ENCODE results near the gene TMED10. TPM values are rescaled to one million over a fixed set of nuclear protein-coding genes. Genes with fewer than 3 reads are reported as not detected.
A peak's percentile ranks its signal among the peaks of the same experiment; 100 is the strongest.

Gene TMED10
- polyA plus RNA-seq, 1 of the 3 experiments (the other 2 are of a cell fraction): 168 TPM

- H3K4me1 ChIP-seq (ENCODE audit: control insufficient read depth in 1 of 2, insufficient read depth in 2 of 2, low read depth in 1 of 2, low read length in 1 of 2): peaks cover 2 to 8% of the 10 kb centered on the region in 2 experiments; a peak in 1 of 4 replicates
- no peak overlapping the region for H3K4me3 ChIP-seq (ENCODE audit: low read depth in 2 of 2, low read length in 1 of 2)
- H2AFZ ChIP-seq (ENCODE audit: low read depth): peak overlapping the region; percentile 68
- ChIA-PET POLR2A (no interaction called here), CTCF (interaction anchor here (0.9 kb wide), 1 partner anchor 18 kb away, joined by 3 read pairs; no protein-coding TSS in a partner anchor)
- no peaks in the 10 kb centered on the region for H3K27me3 ChIP-seq (ENCODE audit: insufficient read depth)
- no peak overlapping the region for H3K4me2 ChIP-seq
- peak overlapping the region in 1 of 2 experiments; percentile 48; a peak in 2 of 4 replicates for H3K27ac ChIP-seq (ENCODE audit: low read depth in 2 of 2, low read length in 1 of 2)
- H3K9me3 ChIP-seq: no peaks in the 10 kb centered on the region
- no peaks in the 10 kb centered on the region for H3K79me2 ChIP-seq (ENCODE audit: insufficient read depth)
- H3K9ac ChIP-seq: no peak overlapping the region
- WGBS (ENCODE audit: low lambda C conversion rate): 83% methylated on average over 3 of the region's 3 CpGs
- no peak for TF ChIP-seq NFIC (IDR thresholded peaks at IDR 0.05; ENCODE audit: borderline replicate concordance)
- no peak for TF ChIP-seq MXI1 (IDR thresholded peaks at IDR 0.05; ENCODE audit: low read depth, low read length)
- TF ChIP-seq RCOR1 (IDR thresholded peaks at IDR 0.05; ENCODE audit: low read length): no peak
- TF ChIP-seq RFX5 (IDR thresholded peaks at IDR 0.05; ENCODE audit: low read length): no peak
- no peak for TF ChIP-seq USF2 (IDR thresholded peaks at IDR 0.05; ENCODE audit: borderline replicate concordance, low read depth, low read length)
- TF ChIP-seq RXRA (IDR thresholded peaks at IDR 0.05; ENCODE audit: borderline replicate concordance, low read depth): no peak
- TF ChIP-seq, protein P1, sequence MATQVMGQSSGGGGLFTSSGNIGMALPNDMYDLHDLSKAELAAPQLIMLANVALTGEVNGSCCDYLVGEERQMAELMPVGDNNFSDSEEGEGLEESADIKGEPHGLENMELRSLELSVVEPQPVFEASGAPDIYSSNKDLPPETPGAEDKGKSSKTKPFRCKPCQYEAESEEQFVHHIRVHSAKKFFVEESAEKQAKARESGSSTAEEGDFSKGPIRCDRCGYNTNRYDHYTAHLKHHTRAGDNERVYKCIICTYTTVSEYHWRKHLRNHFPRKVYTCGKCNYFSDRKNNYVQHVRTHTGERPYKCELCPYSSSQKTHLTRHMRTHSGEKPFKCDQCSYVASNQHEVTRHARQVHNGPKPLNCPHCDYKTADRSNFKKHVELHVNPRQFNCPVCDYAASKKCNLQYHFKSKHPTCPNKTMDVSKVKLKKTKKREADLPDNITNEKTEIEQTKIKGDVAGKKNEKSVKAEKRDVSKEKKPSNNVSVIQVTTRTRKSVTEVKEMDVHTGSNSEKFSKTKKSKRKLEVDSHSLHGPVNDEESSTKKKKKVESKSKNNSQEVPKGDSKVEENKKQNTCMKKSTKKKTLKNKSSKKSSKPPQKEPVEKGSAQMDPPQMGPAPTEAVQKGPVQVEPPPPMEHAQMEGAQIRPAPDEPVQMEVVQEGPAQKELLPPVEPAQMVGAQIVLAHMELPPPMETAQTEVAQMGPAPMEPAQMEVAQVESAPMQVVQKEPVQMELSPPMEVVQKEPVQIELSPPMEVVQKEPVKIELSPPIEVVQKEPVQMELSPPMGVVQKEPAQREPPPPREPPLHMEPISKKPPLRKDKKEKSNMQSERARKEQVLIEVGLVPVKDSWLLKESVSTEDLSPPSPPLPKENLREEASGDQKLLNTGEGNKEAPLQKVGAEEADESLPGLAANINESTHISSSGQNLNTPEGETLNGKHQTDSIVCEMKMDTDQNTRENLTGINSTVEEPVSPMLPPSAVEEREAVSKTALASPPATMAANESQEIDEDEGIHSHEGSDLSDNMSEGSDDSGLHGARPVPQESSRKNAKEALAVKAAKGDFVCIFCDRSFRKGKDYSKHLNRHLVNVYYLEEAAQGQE (IDR thresholded peaks at IDR 0.05; ENCODE audit: low read depth, low read length): no peak
- TF ChIP-seq IRF3 (IDR thresholded peaks at IDR 0.05; ENCODE audit: low read depth, low read length): no peak
- TF ChIP-seq, protein P2, sequence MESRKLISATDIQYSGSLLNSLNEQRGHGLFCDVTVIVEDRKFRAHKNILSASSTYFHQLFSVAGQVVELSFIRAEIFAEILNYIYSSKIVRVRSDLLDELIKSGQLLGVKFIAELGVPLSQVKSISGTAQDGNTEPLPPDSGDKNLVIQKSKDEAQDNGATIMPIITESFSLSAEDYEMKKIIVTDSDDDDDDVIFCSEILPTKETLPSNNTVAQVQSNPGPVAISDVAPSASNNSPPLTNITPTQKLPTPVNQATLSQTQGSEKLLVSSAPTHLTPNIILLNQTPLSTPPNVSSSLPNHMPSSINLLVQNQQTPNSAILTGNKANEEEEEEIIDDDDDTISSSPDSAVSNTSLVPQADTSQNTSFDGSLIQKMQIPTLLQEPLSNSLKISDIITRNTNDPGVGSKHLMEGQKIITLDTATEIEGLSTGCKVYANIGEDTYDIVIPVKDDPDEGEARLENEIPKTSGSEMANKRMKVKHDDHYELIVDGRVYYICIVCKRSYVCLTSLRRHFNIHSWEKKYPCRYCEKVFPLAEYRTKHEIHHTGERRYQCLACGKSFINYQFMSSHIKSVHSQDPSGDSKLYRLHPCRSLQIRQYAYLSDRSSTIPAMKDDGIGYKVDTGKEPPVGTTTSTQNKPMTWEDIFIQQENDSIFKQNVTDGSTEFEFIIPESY (IDR thresholded peaks at IDR 0.05; ENCODE audit: borderline replicate concordance, low read depth): no peak
- no peaks in the 10 kb centered on the region for H3K9me2 ChIP-seq
- no peak for DNase-seq
- H3K36me3 ChIP-seq (replicated peaks in 1 of 2; ENCODE audit: control insufficient read depth in 1 of 2, insufficient read depth in 2 of 2, low read length in 1 of 2): no peaks in the 10 kb centered on the region
- no peaks in the 10 kb centered on the region for H4K20me1 ChIP-seq (ENCODE audit: insufficient read depth)
- H3F3A ChIP-seq (replicated peaks; ENCODE audit: insufficient read depth): peaks cover 10% of the 10 kb centered on the region
These were observed 7.6 kb upstream of the TMED10 start for GRCh38 chr14:75184039-75184438.
